DND-41 (cell line): ENCODE results near the gene NBPF14.
"Not testable (repeated sequence)": the region's sequence is repeated elsewhere in the genome, so short reads cannot be mapped to it uniquely, and the experiment has no call there.

Experiments
- CTCF ChIP-seq: IDR thresholded peaks from 2 replicates; pipeline ENCODE4 v1.5.1; 2012; ENCODE audit warnings: borderline replicate concordance, low read length, moderate library complexity, mild to moderate bottlenecking; ENCODE audit not compliant: poor library complexity, severe bottlenecking; ENCODE audit errors: extremely low read depth
- EZH2 ChIP-seq: IDR thresholded peaks from 3 replicates; pipeline ENCODE4 v1.6.1; 2012; ENCODE audit warnings: borderline replicate concordance, low read depth, mild to moderate bottlenecking, moderate library complexity, low read length, inconsistent platforms; ENCODE audit not compliant: severe bottlenecking

DNA sequence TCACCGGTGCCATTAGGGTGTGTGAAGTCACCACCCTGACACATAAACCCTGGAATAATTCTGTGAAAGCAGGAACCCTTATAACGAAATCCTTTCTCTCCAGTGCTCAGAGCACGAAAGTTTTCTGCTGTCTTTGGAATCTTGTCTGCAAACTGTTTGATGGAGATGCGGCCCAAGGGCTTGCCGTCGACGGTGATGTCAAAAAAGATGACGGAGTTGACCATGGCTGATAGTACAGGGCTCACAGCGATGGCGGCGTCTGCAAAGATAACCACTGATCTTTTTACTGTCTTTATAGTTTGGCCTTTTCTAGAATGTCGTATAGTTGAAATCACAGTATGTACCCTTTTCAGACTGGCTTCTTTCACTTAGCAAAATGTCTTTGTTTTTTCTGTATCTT, 112.8 kb downstream of the NBPF14 start, which contains the start of gene PPIAL4G:
- not testable (repeated sequence) for TF ChIP-seq CTCF, EZH2
